ENCODE data around the gene NCOA7. TPM values are rescaled to one million over a fixed set of nuclear protein-coding genes. Genes with fewer than 3 reads are reported as not detected.

Gene NCOA7
- total and polyA plus RNA-seq, 10 of the 15 experiments (the other 5 are each of a cell fraction or from before 2014, with no cell fraction given) = 18.9 to 50.3 (median 34.2) TPM

- TF ChIP-seq NKRF (conservative IDR thresholded peaks at IDR 0.05) (no peak), RUNX3 (IDR thresholded peaks at IDR 0.05; ENCODE audit: low read length) (peak; percentile 53), NFIC (IDR thresholded peaks at IDR 0.05; ENCODE audit: low read depth, low read length) (0 out of 2 replicates have a peak, but pooled peaks have one; percentile 35), TCF7 (IDR thresholded peaks at IDR 0.05; ENCODE audit: borderline replicate concordance) (no peak), SMC3 (IDR thresholded peaks at IDR 0.05; ENCODE audit: borderline replicate concordance, low read length) (peak; percentile 37; the same call in 1 of the 2 replicates), YY1 (IDR thresholded peaks at IDR 0.05; ENCODE audit: low read depth, low read length) (peak; percentile 50; the same call in 1 of the 2 replicates), JUNB (IDR thresholded peaks at IDR 0.05) (no peak), CTCF (IDR thresholded peaks at IDR 0.05 in 2 of 3, conservative IDR thresholded peaks at IDR 0.05 in 1 of 3; ENCODE audit: control insufficient read depth in 2 of 3, extremely low read depth in 1 of 3, insufficient read depth in 1 of 3, low read depth in 3 of 3, low read length in 3 of 3) (peak in 2 of 3 experiments; percentile 5 to 57; a peak in 2 of 6 replicates), IKZF2 (IDR thresholded peaks at IDR 0.05) (no peak), CBX5 (IDR thresholded peaks at IDR 0.05; ENCODE audit: low read depth) (0 out of 2 replicates have a peak, but pooled peaks have one; percentile 4), NFXL1 (IDR thresholded peaks at IDR 0.05; ENCODE audit: borderline replicate concordance) (no peak), MAX (IDR thresholded peaks at IDR 0.05; ENCODE audit: low read depth, low read length) (no peak), E2F8 (IDR thresholded peaks at IDR 0.05; ENCODE audit: low read depth, partially characterized antibody) (no peak), FOXM1 (IDR thresholded peaks at IDR 0.05; ENCODE audit: low read depth, low read length) (no peak), GABPA (IDR thresholded peaks at IDR 0.05; ENCODE audit: low read depth) (0 out of 2 replicates have a peak, but pooled peaks have one; percentile 16)
Measured at GRCh38 chr6:125781314-125781868, 9.4 kb upstream of the NCOA7 start (continued).

All from GM12878 (cell line).